IPS-15b (cell line): Measurements from ENCODE around the gene RFPL2.

Source experiments
- H3K27me3 ChIP-seq: one replicate; pipeline ENCODE4 v1.6.1; 2013; ENCODE audit warnings: low read length; ENCODE audit not compliant: control insufficient read depth, insufficient read depth
- H3K36me3 ChIP-seq: one replicate; pipeline ENCODE4 v1.6.1; 2013; ENCODE audit warnings: low read length; ENCODE audit not compliant: control insufficient read depth, insufficient read depth
- H3K4me1 ChIP-seq: one replicate; pipeline ENCODE4 v1.6.1; 2013; ENCODE audit warnings: mild to moderate bottlenecking, low read length; ENCODE audit not compliant: control insufficient read depth, insufficient read depth
- H3K4me3 ChIP-seq: one replicate; pipeline ENCODE4 v1.5.1; 2013; ENCODE audit warnings: low read depth, low read length
- H3K9ac ChIP-seq: one replicate; pipeline ENCODE4 v1.6.1; 2013; ENCODE audit warnings: low read depth, mild to moderate bottlenecking, low read length
- H3K9me3 ChIP-seq: one replicate; pipeline ENCODE4 v1.6.1; 2013; ENCODE audit warnings: mild to moderate bottlenecking, low read length; ENCODE audit not compliant: control insufficient read depth, insufficient read depth

RFPL2 gene

GRCh38 chr22:32226326-32227104, 21.6 kb upstream of the RFPL2 start:
- H3K9ac ChIP-seq: no peak overlapping the region
- H3K4me1 ChIP-seq: no peaks in the 10 kb centered on the region
- no peaks in the 10 kb centered on the region for H3K27me3 ChIP-seq

GRCh38 chr22:32222991-32223390, 18.1 kb upstream of the RFPL2 start:
- Histone ChIP-seq H3K4me1 (no peaks in the 10 kb centered on the region), H3K36me3 (no peaks in the 10 kb centered on the region), H3K4me3 (no peak overlapping the region), H3K9ac (no peak overlapping the region), H3K9me3 (no peaks in the 10 kb centered on the region), H3K27me3 (no peaks in the 10 kb centered on the region)

More at GRCh38 chr22:32226326-32227104, 21.6 kb upstream of the RFPL2 start:
- Histone ChIP-seq H3K9me3 (no peaks in the 10 kb centered on the region), H3K4me3 (no peak overlapping the region), H3K36me3 (no peaks in the 10 kb centered on the region)

- Histone ChIP-seq H3K9me3 (no peaks in the 10 kb centered on the region), H3K4me1 (no peaks in the 10 kb centered on the region), H3K9ac (no peak overlapping the region), H3K27me3 (no peaks in the 10 kb centered on the region), H3K4me3 (no peak overlapping the region), H3K36me3 (no peaks in the 10 kb centered on the region)
Measured at GRCh38 chr22:32219026-32219425, 14.2 kb upstream of the RFPL2 start.

- Histone ChIP-seq H3K4me3 (no peak overlapping the region), H3K9ac (no peak overlapping the region), H3K36me3 (no peaks in the 10 kb centered on the region), H3K4me1 (no peaks in the 10 kb centered on the region), H3K9me3 (no peaks in the 10 kb centered on the region), H3K27me3 (no peaks in the 10 kb centered on the region)
Measured at GRCh38 chr22:32218470-32218869, 13.6 kb upstream of the RFPL2 start.

GRCh38 chr22:32217465-32217864, 12.6 kb upstream of the RFPL2 start:
- no peaks in the 10 kb centered on the region for H3K9me3 ChIP-seq
- no peaks in the 10 kb centered on the region for H3K27me3 ChIP-seq
- no peak overlapping the region for H3K9ac ChIP-seq
- H3K4me1 ChIP-seq: no peaks in the 10 kb centered on the region
- H3K4me3 ChIP-seq: no peak overlapping the region
- H3K36me3 ChIP-seq: no peaks in the 10 kb centered on the region

- Histone ChIP-seq H3K9me3 (no peaks in the 10 kb centered on the region), H3K36me3 (no peaks in the 10 kb centered on the region), H3K4me1 (no peaks in the 10 kb centered on the region), H3K9ac (no peak overlapping the region), H3K27me3 (no peaks in the 10 kb centered on the region), H3K4me3 (no peak overlapping the region)
Measured at GRCh38 chr22:32216911-32217310, 12.0 kb upstream of the RFPL2 start.

GRCh38 chr22:32211011-32211410, 6.1 kb upstream of the RFPL2 start:
- peaks cover 3% of the 10 kb centered on the region for H3K27me3 ChIP-seq
- H3K4me3 ChIP-seq: no peak overlapping the region
- no peaks in the 10 kb centered on the region for H3K4me1 ChIP-seq
- no peak overlapping the region for H3K9ac ChIP-seq
- H3K9me3 ChIP-seq: no peaks in the 10 kb centered on the region
- no peaks in the 10 kb centered on the region for H3K36me3 ChIP-seq

GRCh38 chr22:32208681-32209080, 3.8 kb upstream of the RFPL2 start:
- H3K4me1 ChIP-seq: no peaks in the 10 kb centered on the region
- peaks cover 16% of the 10 kb centered on the region for H3K27me3 ChIP-seq
- H3K36me3 ChIP-seq: no peaks in the 10 kb centered on the region
- no peaks in the 10 kb centered on the region for H3K9me3 ChIP-seq
- H3K4me3 ChIP-seq: no peak overlapping the region
- no peak overlapping the region for H3K9ac ChIP-seq

GRCh38 chr22:32207971-32208480, 3.2 kb upstream of the RFPL2 start:
- peaks cover 23% of the 10 kb centered on the region for H3K27me3 ChIP-seq
- H3K4me1 ChIP-seq: no peaks in the 10 kb centered on the region
- no peak overlapping the region for H3K4me3 ChIP-seq
- no peaks in the 10 kb centered on the region for H3K9me3 ChIP-seq
- H3K9ac ChIP-seq: no peak overlapping the region
- no peaks in the 10 kb centered on the region for H3K36me3 ChIP-seq

GRCh38 chr22:32206774-32207758, 2.2 kb upstream of the RFPL2 start:
- H3K4me3 ChIP-seq: no peak overlapping the region
- H3K27me3 ChIP-seq: peaks cover 32% of the 10 kb centered on the region
- no peaks in the 10 kb centered on the region for H3K36me3 ChIP-seq
- H3K4me1 ChIP-seq: no peaks in the 10 kb centered on the region
- no peaks in the 10 kb centered on the region for H3K9me3 ChIP-seq
- no peak overlapping the region for H3K9ac ChIP-seq

GRCh38 chr22:32205974-32206773, 1.3 kb upstream of the RFPL2 start:
- Histone ChIP-seq H3K4me1 (no peaks in the 10 kb centered on the region), H3K9me3 (no peaks in the 10 kb centered on the region), H3K4me3 (no peak overlapping the region), H3K36me3 (no peaks in the 10 kb centered on the region), H3K9ac (no peak overlapping the region), H3K27me3 (peaks cover 40% of the 10 kb centered on the region)
